Measurements from ENCODE around the gene DNM3.

The DNM3 gene

DNA sequence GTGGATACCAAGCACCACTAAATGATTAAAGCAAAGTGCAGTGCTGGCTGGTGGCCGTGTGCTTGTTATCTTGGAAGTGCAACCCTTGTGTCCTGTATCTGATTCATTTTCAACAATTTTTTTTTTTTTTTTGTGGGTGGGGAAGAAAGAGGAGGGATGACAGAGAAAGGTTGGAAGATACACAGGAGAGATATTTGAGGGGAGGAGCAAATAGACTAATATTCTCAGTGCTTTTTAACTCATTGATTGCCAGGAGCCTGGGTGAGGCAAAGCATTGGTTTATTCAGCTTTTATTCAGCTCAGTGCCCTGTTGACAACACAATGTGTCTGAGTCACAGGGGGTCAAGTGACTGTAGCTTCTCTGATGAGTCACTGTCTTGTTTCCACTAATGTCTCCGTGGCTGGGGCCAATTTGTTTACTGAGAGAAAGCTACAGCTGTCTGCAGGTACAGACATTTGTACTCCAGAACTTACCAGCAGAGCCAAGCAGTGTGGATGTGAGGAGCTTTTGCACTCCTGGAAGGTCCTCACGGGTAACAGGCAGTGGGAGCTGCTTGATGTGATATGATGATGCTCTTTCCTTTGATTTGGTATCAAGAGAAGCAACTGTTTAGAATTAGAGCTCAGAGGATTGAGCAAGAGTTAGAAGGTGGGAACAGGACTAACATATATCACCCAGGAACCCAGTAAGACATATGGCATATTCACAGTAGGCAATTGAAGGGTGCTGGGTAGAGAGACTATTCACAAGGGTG lies 23.6 kb upstream of the DNM3 start:
- no peak for DNase-seq (ENCODE audit: low spot score)

GRCh38 chr1:171819946-171820345 lies 21.4 kb upstream of the DNM3 start:
- DNase-seq (ENCODE audit: low spot score): no peak

GRCh38 chr1:171826973-171827372 lies 14.3 kb upstream of the DNM3 start:
- no peak for DNase-seq (ENCODE audit: low spot score)

DNA sequence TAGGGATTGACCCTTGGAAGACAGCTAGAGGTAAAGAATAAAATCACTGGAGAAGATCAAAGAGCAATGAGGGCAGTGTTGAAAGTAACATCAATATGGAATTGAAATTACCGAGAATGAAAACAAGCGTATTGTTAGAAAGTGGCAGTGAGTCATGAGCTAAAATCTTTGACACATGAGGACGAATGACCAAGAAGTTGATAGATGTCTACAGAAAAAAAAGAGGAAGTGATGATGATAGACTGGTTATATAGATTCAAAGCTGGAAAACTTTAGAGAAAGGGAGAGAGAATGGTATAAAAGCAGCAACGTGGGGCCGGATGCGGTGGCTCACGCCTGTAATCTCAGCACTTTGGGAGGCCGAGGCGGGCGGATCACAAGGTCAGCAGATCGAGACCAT lies 12.5 kb upstream of the DNM3 start:
- DNase-seq (ENCODE audit: low spot score): no peak

DNA sequence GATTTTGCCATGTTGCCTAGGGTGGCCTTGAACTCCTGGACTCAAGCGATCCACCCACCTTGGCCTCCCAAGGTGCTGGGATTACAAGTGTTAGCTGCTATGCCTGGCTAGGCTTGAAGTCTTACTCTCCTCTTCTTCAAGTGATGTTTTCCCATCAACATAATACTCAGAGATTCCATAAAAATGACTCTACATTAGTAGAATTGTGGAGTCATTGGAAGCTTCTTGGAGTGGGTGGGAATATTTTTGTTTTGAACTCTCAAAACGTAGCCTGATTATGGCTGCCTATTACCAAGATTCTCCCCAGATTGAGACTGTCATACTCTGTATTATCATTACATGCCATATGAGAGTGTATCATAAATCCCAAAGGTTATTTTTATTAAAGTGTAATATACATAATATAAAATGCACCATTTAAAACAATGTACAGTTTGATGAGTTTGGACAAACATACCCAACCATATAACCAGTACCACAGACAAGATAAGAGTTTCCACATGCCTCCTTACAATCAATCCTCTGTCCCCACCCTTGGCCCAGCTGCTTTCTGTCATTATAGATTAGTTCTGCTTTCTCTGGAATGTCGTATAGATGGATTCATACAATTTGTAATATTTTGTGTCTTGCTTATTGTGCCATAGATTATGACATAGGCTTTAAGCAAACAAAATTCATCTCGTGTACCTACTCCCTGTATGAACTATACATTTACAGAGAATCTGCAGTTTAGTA lies 8.0 kb upstream of the DNM3 start:
- DNase-seq (ENCODE audit: low spot score): no peak

DNA sequence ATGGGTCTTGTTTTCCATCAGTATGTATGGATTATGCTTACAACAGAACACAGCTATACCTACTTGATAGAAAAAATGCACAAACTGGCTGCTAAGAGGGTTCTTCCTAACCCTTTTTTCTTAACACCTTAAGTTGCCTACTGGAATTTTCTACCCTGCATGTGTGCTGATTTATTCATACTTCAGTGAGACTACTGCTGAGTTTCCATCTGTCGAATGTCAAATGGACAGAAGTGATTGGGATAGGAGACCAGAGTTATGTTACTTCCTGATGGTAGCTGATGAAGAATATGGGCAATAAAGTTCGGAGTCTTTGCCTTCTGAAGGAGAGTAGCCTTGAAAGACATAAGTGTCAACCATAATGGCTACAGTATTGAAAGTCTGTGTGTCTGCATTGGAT lies 6.5 kb upstream of the DNM3 start:
- DNase-seq (ENCODE audit: low spot score): no peak

DNA sequence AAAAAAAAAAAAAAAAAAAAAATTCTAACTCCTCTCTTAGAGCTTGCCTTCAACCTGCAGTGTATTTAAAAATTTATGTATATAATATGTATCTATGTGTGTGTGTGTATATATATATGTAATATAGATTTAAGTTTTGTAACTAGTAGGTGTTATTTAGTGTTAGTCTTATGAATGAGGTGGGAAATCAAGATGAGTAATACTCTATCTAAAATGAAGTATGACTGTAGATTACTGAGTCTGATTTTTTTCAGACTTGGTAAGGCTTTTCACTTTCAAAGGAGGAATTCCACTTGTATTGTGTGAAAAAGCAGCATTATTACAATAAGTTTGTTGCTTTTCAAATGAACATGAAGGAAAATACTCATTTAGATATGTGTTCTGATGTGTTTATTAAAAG lies 5.4 kb upstream of the DNM3 start:
- no peak for DNase-seq (ENCODE audit: low spot score)

GRCh38 chr1:171841931-171842761 lies 848 bp downstream of the DNM3 start:
- DNase-seq (ENCODE audit: low spot score): no peak

DNA sequence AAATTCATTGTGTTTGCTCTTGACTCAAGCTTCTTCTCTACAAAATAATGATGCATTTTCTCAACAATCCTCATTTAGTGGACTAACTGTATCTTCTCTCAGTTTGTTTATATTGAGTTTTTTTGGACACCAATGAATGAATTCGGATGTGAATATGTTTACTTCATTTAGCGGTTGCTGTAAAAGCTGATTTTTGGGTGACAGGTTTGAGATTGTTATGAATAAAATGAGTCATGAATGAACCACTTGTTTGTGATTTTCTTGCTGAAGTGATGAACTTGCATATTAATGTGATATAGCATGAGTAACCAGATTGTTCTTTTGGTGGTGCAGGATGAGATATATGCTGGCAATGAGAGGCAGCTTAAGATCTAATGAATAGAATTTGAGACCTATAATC lies 3.1 kb downstream of the DNM3 start:
- DNase-seq (ENCODE audit: low spot score): no peak

DNA sequence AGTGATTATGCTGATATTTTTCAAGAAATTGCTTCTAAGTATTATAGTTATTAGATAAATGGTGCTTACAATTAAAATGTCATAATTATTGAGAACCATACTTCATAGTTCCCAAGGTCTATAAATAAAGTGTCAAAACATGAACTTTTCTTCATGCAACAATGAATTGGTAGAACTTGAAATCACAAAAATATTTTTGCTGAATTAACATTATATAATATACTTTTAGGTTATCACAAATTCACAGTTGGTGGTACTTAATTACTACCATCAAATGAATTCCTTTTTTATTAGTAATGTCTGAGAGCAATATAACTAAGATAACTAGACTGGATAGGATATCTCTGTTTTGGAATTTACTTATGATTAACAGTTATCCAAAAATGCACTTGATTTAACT lies 4.7 kb downstream of the DNM3 start:
- DNase-seq (ENCODE audit: low spot score): no peak

GRCh38 chr1:171849245-171849898 lies 8.1 kb downstream of the DNM3 start:
- no peak for DNase-seq (ENCODE audit: low spot score)

- no peak for DNase-seq (ENCODE audit: low spot score)
Observed at GRCh38 chr1:171850651-171851350, 9.5 kb downstream of the DNM3 start.

GRCh38 chr1:171852272-171852671 lies 11.0 kb downstream of the DNM3 start:
- no peak for DNase-seq (ENCODE audit: low spot score)

GRCh38 chr1:171855381-171855780 lies 14.1 kb downstream of the DNM3 start:
- no peak for DNase-seq (ENCODE audit: low spot score)

DNA sequence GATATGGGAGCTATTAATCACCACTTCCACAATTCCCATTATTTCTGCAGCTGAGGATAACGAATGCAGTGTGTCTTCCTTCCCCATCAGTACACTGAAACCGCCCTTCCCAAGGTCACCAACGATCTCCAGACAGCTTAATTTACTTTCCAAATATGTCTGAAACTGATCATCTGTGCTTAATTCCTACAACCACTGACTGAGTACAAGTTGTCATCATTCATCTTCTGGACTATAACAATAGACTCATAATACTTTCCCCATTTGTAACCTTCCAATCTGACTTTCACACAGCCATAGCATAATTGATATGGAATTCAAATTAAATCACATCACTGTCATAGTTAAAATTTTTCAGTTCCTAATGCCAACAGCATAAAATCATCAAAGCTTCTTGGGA lies 17.4 kb downstream of the DNM3 start:
- DNase-seq (ENCODE audit: low spot score): no peak

GRCh38 chr1:171860696-171861095 lies 19.4 kb downstream of the DNM3 start:
- DNase-seq (ENCODE audit: low spot score): no peak

DNA sequence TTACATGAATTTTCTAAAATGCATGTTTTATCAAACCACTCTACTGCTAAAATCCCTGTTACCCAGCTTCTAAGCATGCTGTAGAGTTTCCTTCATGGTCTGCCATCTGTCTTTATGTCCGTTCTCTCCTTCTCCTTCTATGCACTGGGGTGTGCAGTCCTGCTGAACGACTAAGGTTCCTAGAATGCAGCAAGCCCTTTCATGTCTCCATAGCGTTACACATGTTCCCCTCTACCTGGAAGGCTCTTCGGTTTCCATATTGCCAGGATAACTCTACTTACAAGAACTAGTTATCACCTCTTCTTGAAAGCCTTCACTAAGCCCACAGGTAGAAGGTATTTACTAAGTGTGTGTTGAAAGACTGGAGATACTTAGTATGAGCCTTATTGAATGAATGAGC lies 22.2 kb downstream of the DNM3 start:
- no peak for DNase-seq (ENCODE audit: low spot score)

DNA sequence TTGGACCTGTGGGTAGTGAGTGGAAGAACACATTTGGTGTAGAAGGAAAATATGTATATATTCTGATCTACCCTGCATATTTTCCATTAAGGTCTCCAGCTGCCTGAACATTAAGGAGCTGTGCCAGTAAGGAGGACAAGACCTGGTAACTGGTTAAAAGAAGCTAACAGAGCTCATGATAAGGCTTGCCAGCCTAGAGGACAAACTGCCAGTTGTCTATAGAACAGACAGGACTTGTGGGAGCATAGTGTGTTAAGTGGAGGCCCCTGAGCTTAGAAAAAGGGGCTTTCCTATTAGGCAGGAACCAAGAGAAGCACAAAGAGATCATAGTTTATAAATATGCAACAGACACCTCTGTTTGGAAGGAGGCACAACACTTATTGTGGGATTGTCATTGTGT lies 23.0 kb downstream of the DNM3 start:
- DNase-seq (ENCODE audit: low spot score): no peak

DNA sequence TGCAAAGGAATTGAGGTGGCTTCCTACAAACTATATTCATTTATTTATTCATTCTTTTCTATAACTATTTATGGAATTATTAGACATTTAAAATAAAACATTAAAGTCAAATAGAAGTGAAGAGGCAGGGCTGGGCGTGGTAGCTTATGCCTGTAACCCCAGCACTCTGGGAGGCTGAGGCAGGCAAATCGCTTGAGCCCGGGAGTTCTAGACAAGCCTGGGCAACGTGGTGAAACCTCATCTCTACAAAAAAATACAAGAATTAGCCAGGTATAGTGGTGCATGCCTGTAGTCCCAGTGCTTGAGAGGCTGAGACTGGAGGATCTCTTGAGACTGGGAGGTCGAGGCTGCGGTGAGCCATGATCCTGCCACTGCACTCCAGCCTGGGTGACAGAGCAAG lies 23.8 kb downstream of the DNM3 start:
- DNase-seq (ENCODE audit: low spot score): no peak

- no peak for DNase-seq (ENCODE audit: low spot score)
Observed at GRCh38 chr1:171867236-171867635, 25.9 kb downstream of the DNM3 start.

GRCh38 chr1:171868217-171868803 lies 27.0 kb downstream of the DNM3 start:
- DNase-seq (ENCODE audit: low spot score): no peak
